Parathyroid adenoma (tissue), 2 donors: Measurements from ENCODE around the gene ANKRD50.

Source experiments
- H2AFZ ChIP-seq: fragments of 300-600 bp; sonication (generic); one replicate; pipeline ENCODE4 v1.7.0; 2017; ENCODE audit warnings: antibody characterized with exemption, mild to moderate bottlenecking
- H3K27ac ChIP-seq: fragments of 300-600 bp; sonication (generic); one replicate; pipeline ENCODE4 v1.7.0; 2017
- H3K27me3 ChIP-seq: fragments of 300-600 bp; sonication (generic); one replicate; pipeline ENCODE4 v1.7.0; 2017; ENCODE audit warnings: low read length; ENCODE audit not compliant: control insufficient read depth, insufficient read depth
- H3K36me3 ChIP-seq: fragments of 300-600 bp; sonication (generic); one replicate; pipeline ENCODE4 v1.7.0; 2017; ENCODE audit warnings: low read length; ENCODE audit not compliant: control insufficient read depth, insufficient read depth
- H3K4me1 ChIP-seq: fragments of 300-600 bp; sonication (generic); one replicate; pipeline ENCODE4 v1.7.0; 2017; ENCODE audit warnings: control low read depth
- H3K4me2 ChIP-seq: fragments of 300-600 bp; sonication (generic); one replicate; pipeline ENCODE4 v1.7.0; 2017; ENCODE audit warnings: low read length
- H3K4me3 ChIP-seq: fragments of 300-600 bp; sonication (generic); one replicate; pipeline ENCODE4 v1.7.0; 2017; ENCODE audit warnings: low read depth, low read length
- H3K79me2 ChIP-seq: fragments of 300-600 bp; sonication (generic); one replicate; pipeline ENCODE4 v1.7.0; 2017; ENCODE audit warnings: control low read depth
- H3K9ac ChIP-seq: fragments of 300-600 bp; sonication (generic); one replicate; pipeline ENCODE4 v1.7.0; 2017; ENCODE audit warnings: mild to moderate bottlenecking
- H3K9me3 ChIP-seq: fragments of 300-600 bp; sonication (generic); one replicate; pipeline ENCODE4 v1.7.0; 2017; ENCODE audit warnings: low read length; ENCODE audit not compliant: control insufficient read depth
- CTCF ChIP-seq: fragments of 300-600 bp; sonication (generic); IDR thresholded peaks from one replicate; pipeline ENCODE4 v1.7.0; 2017; ENCODE audit warnings: antibody characterized with exemption, mild to moderate bottlenecking
- donor health status: primary hyperparathyroidism.

Gene ANKRD50

DNA sequence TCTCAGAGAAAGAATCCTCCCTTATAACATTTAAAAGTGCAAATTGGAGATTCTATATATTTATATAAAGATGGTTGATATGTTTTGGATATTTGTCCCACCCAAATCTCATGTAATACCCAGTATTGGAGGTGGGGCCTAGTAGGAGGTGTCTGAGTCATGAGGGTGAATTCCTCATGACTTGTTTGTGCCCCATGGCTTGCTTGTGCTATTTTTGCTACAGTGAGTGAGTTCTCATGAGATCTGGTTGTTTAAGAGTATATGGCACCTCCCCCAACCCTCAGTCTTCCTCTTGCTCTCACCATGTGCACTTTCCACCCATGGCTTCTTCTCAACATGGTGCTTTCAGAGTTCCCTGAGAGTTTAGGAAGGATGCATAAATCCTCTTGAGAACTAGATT lies 9.5 kb upstream of the ANKRD50 start:
- Histone ChIP-seq H2AFZ (no peak overlapping the region), H3K4me3 (no peak overlapping the region), H3K79me2 (no peaks in the 10 kb centered on the region), H3K4me2 (no peak overlapping the region), H3K27me3 (no peaks in the 10 kb centered on the region), H3K36me3 (no peaks in the 10 kb centered on the region), H3K9ac (no peak overlapping the region), H3K4me1 (no peaks in the 10 kb centered on the region), H3K27ac (no peak overlapping the region), H3K9me3 (no peaks in the 10 kb centered on the region)
- TF ChIP-seq CTCF = no peak

DNA sequence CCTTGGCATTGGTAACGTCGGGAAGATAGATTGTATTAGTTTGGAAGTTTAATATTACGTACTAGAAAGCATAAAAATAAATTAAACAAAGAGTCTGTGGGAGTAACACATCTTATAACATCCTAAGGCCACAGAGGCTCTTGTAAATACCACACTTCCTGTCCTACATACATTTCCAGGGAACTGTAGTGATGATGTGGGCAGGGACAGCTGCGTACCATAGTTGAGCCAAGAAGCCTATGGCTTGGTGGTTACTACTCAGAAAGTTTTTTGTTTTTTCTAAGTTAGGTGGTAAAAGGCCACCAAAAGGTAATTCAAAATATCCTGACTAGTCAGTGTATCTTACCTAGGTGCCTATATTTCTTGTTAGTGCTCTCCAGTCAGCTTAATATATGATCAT lies 4.6 kb upstream of the ANKRD50 start:
- no peaks in the 10 kb centered on the region for H3K36me3 ChIP-seq
- no peaks in the 10 kb centered on the region for H3K4me1 ChIP-seq
- H3K4me3 ChIP-seq = no peak overlapping the region
- TF ChIP-seq CTCF = no peak
- H3K9me3 ChIP-seq = no peaks in the 10 kb centered on the region
- H2AFZ ChIP-seq = no peak overlapping the region
- H3K79me2 ChIP-seq = no peaks in the 10 kb centered on the region
- H3K9ac ChIP-seq = no peak overlapping the region
- H3K27ac ChIP-seq = no peak overlapping the region
- no peaks in the 10 kb centered on the region for H3K27me3 ChIP-seq
- H3K4me2 ChIP-seq = no peak overlapping the region

DNA sequence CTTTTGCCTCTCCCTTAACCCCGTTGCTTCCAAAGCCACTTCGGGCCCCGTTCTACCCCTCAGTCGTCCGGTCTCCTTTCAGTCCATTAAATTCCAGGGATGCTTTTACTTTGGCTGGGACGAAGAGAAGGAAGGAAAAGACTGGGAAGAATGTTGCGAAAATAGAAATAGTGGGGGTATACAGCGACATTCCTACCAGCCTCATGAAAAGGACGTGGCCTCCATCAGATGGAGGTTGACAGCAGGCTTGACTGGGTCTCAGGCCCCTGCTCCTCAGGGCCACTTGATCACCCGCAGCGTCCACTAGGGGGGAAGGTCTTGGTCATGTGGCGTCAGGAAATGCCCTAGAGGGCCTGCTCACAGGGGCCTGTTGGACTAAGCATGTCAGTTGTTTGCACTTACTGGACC lies 657 bp upstream of the ANKRD50 start:
- Histone ChIP-seq H3K27me3 (no peaks in the 10 kb centered on the region), H3K79me2 (peaks cover 5% of the 10 kb centered on the region), H3K4me3 (peak overlapping the region; percentile 87), H2AFZ (peak overlapping the region; percentile 100), H3K4me2 (peak overlapping the region; percentile 86), H3K9me3 (no peaks in the 10 kb centered on the region), H3K4me1 (peaks cover 4% of the 10 kb centered on the region), H3K27ac (peak overlapping the region; percentile 97), H3K36me3 (no peaks in the 10 kb centered on the region), H3K9ac (peak overlapping the region; percentile 93)
- TF ChIP-seq CTCF = peak; percentile 39

GRCh38 chr4:124711471-124712371 lies 811 bp downstream of the ANKRD50 start:
- Histone ChIP-seq H3K36me3 (no peaks in the 10 kb centered on the region), H3K27me3 (no peaks in the 10 kb centered on the region), H3K9ac (no peak overlapping the region), H2AFZ (peak overlapping the region; percentile 85), H3K9me3 (no peaks in the 10 kb centered on the region), H3K79me2 (peaks cover 5% of the 10 kb centered on the region), H3K4me3 (peak overlapping the region; percentile 87), H3K4me1 (peaks cover 4% of the 10 kb centered on the region), H3K27ac (peak overlapping the region; percentile 97), H3K4me2 (peak overlapping the region; percentile 81)
- TF ChIP-seq CTCF = no peak

- no peak for TF ChIP-seq CTCF
- Histone ChIP-seq H3K4me3 (peak overlapping the region; percentile 87), H3K27ac (no peak overlapping the region)
These were observed 1.6 kb downstream of the ANKRD50 start for GRCh38 chr4:124710911-124711310.

More at GRCh38 chr4:124710911-124711310, 1.6 kb downstream of the ANKRD50 start:
- peaks cover 5% of the 10 kb centered on the region for H3K79me2 ChIP-seq
- H3K4me2 ChIP-seq = peak overlapping the region; percentile 81
- H2AFZ ChIP-seq = no peak overlapping the region
- H3K4me1 ChIP-seq = peaks cover 4% of the 10 kb centered on the region
- H3K27me3 ChIP-seq = no peaks in the 10 kb centered on the region
- H3K36me3 ChIP-seq = no peaks in the 10 kb centered on the region
- H3K9me3 ChIP-seq = no peaks in the 10 kb centered on the region
- H3K9ac ChIP-seq = no peak overlapping the region
